T-cell (primary cell): ENCODE data around the gene CBX5. TPM values are rescaled to one million over a fixed set of nuclear protein-coding genes. Genes with fewer than 3 reads are reported as not detected.

Experiments
- ATAC-seq, 4 experiments: fragments of 200-7000 bp in 3 of 4; fragments of 150-1000 bp in 1 of 4; cut with Tn5 transposase; replicated peaks in 1 of 4; 1 replicate in 3 of 4; 2 replicates in 1 of 4; pipeline ENCODE4 v1.10.0; 2021; ENCODE audit warnings: moderate library complexity in 3 of 4, mild to moderate bottlenecking in 2 of 4, moderate number of reproducible peaks in 1 of 4
- CTCF ChIA-PET, 2 donors: fragments of 300-600 bp; sonication (Branson Sonifier 250); formaldehyde crosslinking; loops; one replicate each; lab custom pipeline; 2022; ENCODE audit warnings: antibody characterized with exemption in 2 of 2; lab: Charles Lee
- POLR2A ChIA-PET, 2 donors: fragments of 300-600 bp; sonication (Branson Sonifier 250); formaldehyde crosslinking; loops; one replicate each; lab custom pipeline; 2022; ENCODE audit warnings: antibody characterized with exemption in 2 of 2; lab: Charles Lee
- DNase-seq, 35 experiments: peaks; one replicate each; pipeline versions ENCODE4 v3.0.0 to v3.0.0-alpha.2; 2013 to 2023
- H3K27ac ChIP-seq: one replicate; pipeline ENCODE4 v1.5.1; 2013; ENCODE audit warnings: low read length
- H3K27me3 ChIP-seq, 2 experiments: replicated peaks in 1 of 2; 1 replicate in 1 of 2; 2 replicates in 1 of 2; pipeline versions ENCODE4 v1.6.1 to v1.7.0; 2013; ENCODE audit warnings: low read length in 1 of 2, mixed read lengths in 1 of 2; ENCODE audit not compliant: control insufficient read depth in 2 of 2, insufficient read depth in 2 of 2; ENCODE audit errors: extremely low read depth in 1 of 2
- H3K36me3 ChIP-seq, 2 donors: 1 replicate in 1 of 2; 2 replicates in 1 of 2; pipeline versions ENCODE4 v1.6.1 to v1.7.0; 2013; ENCODE audit warnings: low read length in 1 of 2; ENCODE audit not compliant: control insufficient read depth in 2 of 2, insufficient read depth in 1 of 2; ENCODE audit errors: extremely low read depth in 1 of 2
- H3K4me1 ChIP-seq, 2 experiments: 1 replicate in 1 of 2; 2 replicates in 1 of 2; pipeline versions ENCODE4 v1.6.1 to v1.7.0; 2013; ENCODE audit warnings: low read length in 2 of 2, mixed read lengths in 1 of 2; ENCODE audit not compliant: insufficient read depth in 2 of 2, control insufficient read depth in 1 of 2; ENCODE audit errors: extremely low read depth in 1 of 2
- H3K4me3 ChIP-seq, 2 donors: 1 replicate in 1 of 2; 2 replicates in 1 of 2; pipeline versions ENCODE4 v1.5.1 to v1.7.0; 2013; ENCODE audit warnings: mild to moderate bottlenecking in 2 of 2, low read length in 1 of 2, moderate library complexity in 1 of 2; ENCODE audit not compliant: control insufficient read depth in 1 of 2; ENCODE audit errors: extremely low read depth in 1 of 2
- H3K9me3 ChIP-seq: 2 replicates; pipeline ENCODE4 v1.7.0; 2013
- H3K27ac Mint-ChIP-seq, 2 donors: one replicate each; pipeline ENCODE4 v1.8.0; 2020 to 2021; ENCODE audit warnings: mild to moderate bottlenecking in 2 of 2, mixed read lengths in 2 of 2
- H3K27me3 Mint-ChIP-seq, 2 donors: one replicate each; pipeline ENCODE4 v1.8.0; 2021 to 2022; ENCODE audit warnings: mixed read lengths in 2 of 2
- H3K36me3 Mint-ChIP-seq: one replicate; pipeline ENCODE4 v1.8.0; 2021; ENCODE audit warnings: mixed read lengths
- H3K4me1 Mint-ChIP-seq, 3 donors: one replicate each; pipeline ENCODE4 v1.8.0; 2020 to 2022; ENCODE audit warnings: mixed read lengths in 3 of 3, mild to moderate bottlenecking in 1 of 3
- H3K4me3 Mint-ChIP-seq, 3 donors: one replicate each; pipeline ENCODE4 v1.8.0; 2020 to 2022; ENCODE audit warnings: mild to moderate bottlenecking in 3 of 3, mixed read lengths in 3 of 3, moderate library complexity in 3 of 3
- H3K9me3 Mint-ChIP-seq, 3 donors: one replicate each; pipeline ENCODE4 v1.8.0; 2020 to 2022; ENCODE audit warnings: mixed read lengths in 3 of 3
- WGBS: methylation state at CpG from one replicate; pipeline ENCODE4 v1.1.5; 2013; ENCODE audit warnings: missing lambda C conversion rate; ENCODE audit not compliant: insufficient coverage; 5-methylcytosine and 5-hydroxymethylcytosine counted together
- total RNA-seq, 35 experiments: library from RNA in 6 of 35; stranded (reverse) in 6 of 35; fragments of 120-200 nt in 1 of 35; gene quantifications; one replicate each; pipeline versions ENCODE4 v1.2.1 to v1.2.4 and lab custom pipeline; 2013 to 2026

The CBX5 gene
- total RNA-seq, 5 donors from 2014 or later (not counting 1 experiment from before 2014, with no cell fraction given) = 43.8 to 54.5 (median 47.1) TPM

- 0% methylated on average over 3 of the region's 7 CpGs for WGBS
- DNase-seq (no peak), ATAC-seq (no peak)
- Mint-ChIP-seq H3K4me3 (no peak overlapping the region), H3K9me3 (no peaks in the 10 kb centered on the region), H3K36me3 (no peaks in the 10 kb centered on the region), H3K4me1 (peaks cover 3 to 8% (median 5%) of the 10 kb centered on the region in 3 donors), H3K27ac (no peak overlapping the region), H3K27me3 (peaks cover 22 to 43% of the 10 kb centered on the region in 2 donors)
- H3K27me3 ChIP-seq = peaks cover 2 to 67% of the 10 kb centered on the region in 2 experiments
- H3K4me1 ChIP-seq = peaks cover 0 to 6% of the 10 kb centered on the region in 2 experiments
- ChIA-PET CTCF (interaction anchor here (0.5 to 2.2 kb wide), 6 partner anchors 8 to 264 kb away, joined by 4 to 14 read pairs (median 8); partner anchors contain the start of genes HOXC5 (in 2 of the 2) and HOXC8 (in 1 of the 2)), POLR2A (no interaction called here)
- H3K36me3 ChIP-seq = no peaks in the 10 kb centered on the region
- H3K9me3 ChIP-seq = no peaks in the 10 kb centered on the region
- H3K4me3 ChIP-seq = no peak overlapping the region
- no peak overlapping the region for H3K27ac ChIP-seq
Observed at GRCh38 chr12:54208591-54208990, 71.3 kb downstream of the CBX5 start.

- H3K27me3 Mint-ChIP-seq = peaks cover 27 to 49% of the 10 kb centered on the region in 2 donors
- H3K4me3 Mint-ChIP-seq = no peak overlapping the region
- H3K36me3 ChIP-seq = no peaks in the 10 kb centered on the region
- ATAC-seq (peak; percentile 87 to 90 (median 89)), DNase-seq (peak; percentile 22 to 84 (median 66))
- no peaks in the 10 kb centered on the region for H3K9me3 ChIP-seq
- H3K27ac ChIP-seq = no peak overlapping the region
- 7% methylated on average over 6 of the region's 16 CpGs for WGBS
- H3K9me3 Mint-ChIP-seq = no peaks in the 10 kb centered on the region
- peaks cover 0 to 6% of the 10 kb centered on the region in 2 experiments for H3K4me1 ChIP-seq
- H3K27me3 ChIP-seq = peaks cover 2 to 68% of the 10 kb centered on the region in 2 experiments
- no peaks in the 10 kb centered on the region for H3K36me3 Mint-ChIP-seq
- ChIA-PET POLR2A (no interaction called here), CTCF (interaction anchor here (0.6 to 4.0 kb wide), 20 partner anchors 7 to 264 kb away, joined by 3 to 30 read pairs (median 6); partner anchors contain the start of genes HOXC5 (in 2 of the 2), HOXC8 (in 2 of the 2), HOXC10 (in 1 of the 2) and HOXC9 (in 1 of the 2))
- H3K4me3 ChIP-seq = no peak overlapping the region
- H3K4me1 Mint-ChIP-seq = peaks cover 3 to 8% (median 3%) of the 10 kb centered on the region in 3 donors
- H3K27ac Mint-ChIP-seq = peak overlapping the region in 1 of 2 donors; percentile 64
Observed at GRCh38 chr12:54207539-54208294, 72.2 kb downstream of the CBX5 start.

DNA sequence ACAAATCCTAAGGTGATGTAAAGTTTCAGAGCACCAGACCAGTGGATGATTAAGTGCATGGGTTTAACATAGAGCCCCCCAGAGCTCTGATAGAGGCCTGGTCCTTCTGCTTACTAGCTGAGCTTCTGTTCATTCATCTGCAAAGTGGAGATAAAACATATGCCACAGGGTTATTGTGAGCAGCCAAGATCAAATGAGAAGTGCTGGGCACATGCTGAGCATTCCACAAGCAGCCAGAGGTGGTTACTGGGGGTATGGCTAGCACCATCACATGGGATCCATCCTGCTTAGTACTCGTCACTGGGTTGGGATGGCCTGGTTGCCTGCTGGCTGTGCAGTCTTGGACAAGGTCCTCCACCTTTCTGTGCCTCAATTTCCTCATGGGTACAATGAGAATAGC, 73.1 kb downstream of the CBX5 start:
- H3K36me3 ChIP-seq = no peaks in the 10 kb centered on the region
- Mint-ChIP-seq H3K4me1 (peaks cover 3 to 8% (median 3%) of the 10 kb centered on the region in 3 donors), H3K9me3 (no peaks in the 10 kb centered on the region), H3K4me3 (no peak overlapping the region), H3K36me3 (no peaks in the 10 kb centered on the region), H3K27ac (no peak overlapping the region), H3K27me3 (peaks cover 30 to 56% of the 10 kb centered on the region in 2 donors)
- 40% methylated on average over 1 of the region's 1 CpG for WGBS
- peaks cover 2 to 75% of the 10 kb centered on the region in 2 experiments for H3K27me3 ChIP-seq
- no peak for DNase-seq
- H3K4me3 ChIP-seq = no peak overlapping the region
- ATAC-seq = no peak
- peaks cover 0 to 6% of the 10 kb centered on the region in 2 experiments for H3K4me1 ChIP-seq
- POLR2A ChIA-PET = interaction anchor here in 1 of 2 donors (0.7 kb wide), 1 partner anchor 16 kb away, joined by 5 read pairs; no protein-coding TSS in a partner anchor
- no peaks in the 10 kb centered on the region for H3K9me3 ChIP-seq
- H3K27ac ChIP-seq = no peak overlapping the region
- CTCF ChIA-PET = interaction anchor here (0.6 to 4.0 kb wide), 12 partner anchors 8 to 207 kb away, joined by 3 to 30 read pairs (median 6); partner anchors contain the start of genes HOXC5 (in 1 of the 2), HOXC8 (in 1 of the 2) and HOXC9 (in 1 of the 2)

DNA sequence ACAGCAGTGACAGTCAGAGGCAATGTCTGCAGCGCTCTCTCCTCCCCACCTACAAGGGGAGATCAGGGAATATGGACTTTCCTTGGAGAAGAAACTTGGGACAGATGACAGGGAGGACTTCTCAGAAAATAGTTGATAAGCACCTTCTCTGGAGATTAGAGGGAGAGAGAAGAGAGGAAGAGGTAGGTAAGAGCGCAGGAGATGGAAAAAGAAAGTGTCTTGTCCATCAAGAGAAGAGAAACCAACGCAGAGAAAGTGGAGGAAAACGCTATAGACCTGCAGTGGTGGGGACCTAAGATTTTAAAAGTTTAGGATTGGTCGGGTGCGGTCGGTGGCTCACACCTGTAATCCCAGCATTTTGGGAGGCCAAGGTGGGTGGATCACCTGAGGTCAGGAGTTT, 75.6 kb downstream of the CBX5 start:
- Mint-ChIP-seq H3K9me3 (no peaks in the 10 kb centered on the region), H3K27ac (no peak overlapping the region), H3K4me3 (no peak overlapping the region), H3K27me3 (peaks cover 51 to 72% of the 10 kb centered on the region in 2 donors), H3K4me1 (peaks cover 3 to 8% (median 3%) of the 10 kb centered on the region in 3 donors), H3K36me3 (no peaks in the 10 kb centered on the region)
- 81% methylated on average over 5 of the region's 7 CpGs for WGBS
- Histone ChIP-seq H3K9me3 (no peaks in the 10 kb centered on the region), H3K27ac (no peak overlapping the region), H3K4me3 (no peak overlapping the region), H3K36me3 (no peaks in the 10 kb centered on the region), H3K27me3 (peaks cover 2 to 83% of the 10 kb centered on the region in 2 experiments), H3K4me1 (peaks cover 0 to 6% of the 10 kb centered on the region in 2 experiments)
- ChIA-PET CTCF (interaction anchor here in 1 of 2 donors (1.0 to 4.0 kb wide), 3 partner anchors 11 to 198 kb away, joined by 7 to 30 read pairs (median 11); no protein-coding TSS in a partner anchor), POLR2A (no interaction called here)
- DNase-seq (no peak), ATAC-seq (no peak)

DNA sequence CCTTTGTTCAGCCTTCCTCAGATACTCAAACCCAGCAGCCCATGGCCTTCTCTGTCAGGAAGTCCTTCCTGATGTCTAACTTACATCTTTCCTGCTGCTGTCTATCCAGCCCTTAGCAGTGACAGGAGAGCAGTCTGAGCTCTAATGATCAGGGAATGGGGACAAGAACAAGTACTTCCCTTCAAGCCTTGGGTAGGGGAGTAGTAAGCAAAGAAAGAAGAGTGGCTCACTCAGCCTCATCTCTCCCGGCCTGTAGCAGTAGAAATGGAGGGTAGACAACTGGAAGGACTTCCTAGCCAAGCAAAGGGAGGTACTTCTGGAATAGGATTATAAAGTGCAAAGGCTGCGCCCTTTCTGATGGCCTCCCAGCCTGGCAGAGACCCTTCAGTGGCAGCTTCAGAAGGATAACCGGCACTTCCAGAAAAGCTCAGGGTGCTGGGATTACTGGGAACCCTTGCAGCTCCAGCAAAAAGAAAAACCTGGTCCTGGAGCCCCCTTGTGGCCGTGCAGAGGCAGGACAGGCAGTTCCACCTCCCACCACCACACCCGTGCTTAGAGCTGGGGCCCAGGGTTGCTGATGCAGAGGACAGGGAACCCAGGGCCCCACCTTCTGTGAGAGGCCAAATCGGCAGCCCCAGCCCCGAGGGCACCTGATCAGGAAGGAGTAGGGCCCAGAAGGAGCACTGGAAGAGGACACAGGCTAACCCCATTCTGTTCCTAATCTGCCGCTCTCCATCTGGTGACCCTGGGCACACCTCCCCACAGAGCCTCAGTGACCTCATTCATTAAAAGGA, 78.7 kb downstream of the CBX5 start:
- no peaks in the 10 kb centered on the region for H3K9me3 Mint-ChIP-seq
- 17% methylated on average over 6 of the region's 8 CpGs for WGBS
- peaks cover 3 to 89% of the 10 kb centered on the region in 2 experiments for H3K27me3 ChIP-seq
- peak overlapping the region in 1 of 2 donors; percentile 34 for H3K27ac Mint-ChIP-seq
- H3K9me3 ChIP-seq = no peaks in the 10 kb centered on the region
- ChIA-PET POLR2A (interaction anchor here (0.6 kb wide), 2 partner anchors 9 to 169 kb away, joined by 5 read pairs; no protein-coding TSS in a partner anchor), CTCF (interaction anchor here (0.8 to 3.3 kb wide), 17 partner anchors 8 to 194 kb away, joined by 3 to 41 read pairs (median 3); partner anchors contain the start of genes HOXC5 (in 1 of the 2), HOXC8 (in 1 of the 2) and SMUG1 (in 1 of the 2))
- no peaks in the 10 kb centered on the region for H3K36me3 Mint-ChIP-seq
- ATAC-seq (peak; percentile 80 to 95 (median 85)), DNase-seq (peak; percentile 24 to 78 (median 56))
- no peaks in the 10 kb centered on the region for H3K4me1 ChIP-seq
- no peaks in the 10 kb centered on the region for H3K36me3 ChIP-seq
- H3K27ac ChIP-seq = no peak overlapping the region
- H3K27me3 Mint-ChIP-seq = peaks cover 68 to 91% of the 10 kb centered on the region in 2 donors
- no peak overlapping the region for H3K4me3 Mint-ChIP-seq
- no peaks in the 10 kb centered on the region for H3K4me1 Mint-ChIP-seq
- no peak overlapping the region for H3K4me3 ChIP-seq
